Caco-2 (cell line): ENCODE data around the gene MTMR12. TPM values are rescaled to one million over a fixed set of nuclear protein-coding genes. Genes with fewer than 3 reads are reported as not detected.

Experiments used
- Bru-seq: library from RNA; stranded (reverse); fragments of 400-500 nt; gene quantifications from one replicate; lab custom pipeline; 2021; lab: Mats Ljungman, UMichigan
- BruChase-seq, 2 experiments: library from RNA; stranded (reverse); fragments of 400-500 nt; gene quantifications; one replicate each; lab custom pipeline; 2021; lab: Mats Ljungman, UMichigan
- BruUV-seq: library from RNA; stranded (reverse); fragments of 400-500 nt; replicated peaks from 2 replicates; lab custom pipeline; 2021; lab: Mats Ljungman, UMichigan
- CTCF ChIA-PET: fragments of 300-600 bp; sonication (Branson Sonifier 250); formaldehyde crosslinking; loops from one replicate; lab custom pipeline; 2022; ENCODE audit warnings: antibody characterized with exemption; lab: Charles Lee
- POLR2A ChIA-PET: fragments of 300-600 bp; sonication (Branson Sonifier 250); formaldehyde crosslinking; loops from one replicate; lab custom pipeline; 2022; ENCODE audit warnings: antibody characterized with exemption; lab: Charles Lee
- DNase-seq, 2 experiments: peaks; one replicate each; pipeline versions ENCODE4 v3.0.0 to v3.0.0-alpha.2; 2020 to 2022
- H3K27me3 ChIP-seq: replicated peaks from 2 replicates; pipeline ENCODE4 v1.6.0; 2011; ENCODE audit warnings: low read length; ENCODE audit not compliant: control insufficient read depth, insufficient read depth
- H3K36me3 ChIP-seq: 2 replicates; pipeline ENCODE4 v1.5.1; 2011; ENCODE audit warnings: low read length; ENCODE audit not compliant: control insufficient read depth, insufficient read depth
- H3K4me1 ChIP-seq: fragments of 250-450 bp; sonication (Bioruptor Pico); 2 replicates; pipeline ENCODE4 v1.5.1; 2020; ENCODE audit warnings: mild to moderate bottlenecking
- H3K4me3 ChIP-seq: 2 replicates; pipeline ENCODE4 v1.5.1; 2011; ENCODE audit warnings: low read depth, mild to moderate bottlenecking, control low read depth, low read length
- H3K9me3 ChIP-seq: fragments of 250-450 bp; sonication (Bioruptor Pico); 2 replicates; pipeline ENCODE4 v1.5.1; 2020; ENCODE audit warnings: mild to moderate bottlenecking, moderate library complexity
- H3K27ac Mint-ChIP-seq: one replicate; pipeline ENCODE4 v1.8.0; 2022; ENCODE audit warnings: mixed read lengths; ENCODE audit not compliant: unreplicated experiment
- H3K27me3 Mint-ChIP-seq: one replicate; pipeline ENCODE4 v1.8.0; 2022; ENCODE audit warnings: mixed read lengths; ENCODE audit not compliant: insufficient read depth, unreplicated experiment
- H3K36me3 Mint-ChIP-seq: one replicate; pipeline ENCODE4 v1.8.0; 2022; ENCODE audit warnings: mild to moderate bottlenecking, mixed read lengths; ENCODE audit not compliant: insufficient read depth, unreplicated experiment
- H3K4me1 Mint-ChIP-seq: one replicate; pipeline ENCODE4 v1.8.0; 2022; ENCODE audit warnings: low read depth, mixed read lengths; ENCODE audit not compliant: unreplicated experiment
- H3K4me3 Mint-ChIP-seq: one replicate; pipeline ENCODE4 v1.8.0; 2022; ENCODE audit warnings: mild to moderate bottlenecking, moderate library complexity, mixed read lengths; ENCODE audit not compliant: unreplicated experiment
- H3K9me3 Mint-ChIP-seq: one replicate; pipeline ENCODE4 v1.8.0; 2022; ENCODE audit warnings: mixed read lengths; ENCODE audit not compliant: unreplicated experiment
- intact Hi-C: fragments of 100-400 bp; cut with micrococcal nuclease; formaldehyde crosslinking; loops from one replicate; pipeline ENCODE4 v1.10.0; 2022; ENCODE audit not compliant: unreplicated experiment
- long read RNA-seq: library from polyadenylated mRNA; stranded (forward); transcript quantifications from one replicate; pipeline ENCODE4 v2.0.0, GENCODE V29; 2022
- total RNA-seq: library from RNA; stranded (reverse); gene quantifications from 2 replicates; pipeline ENCODE4 v1.2.3, GENCODE V29; 2022
- TF ChIP-seq, protein P1 (sequence below), 2 experiments: fragments of 200-600 bp in 1 of 2; IDR thresholded peaks; 1 replicate in 1 of 2; 2 replicates in 1 of 2; pipeline versions ENCODE4 v1.5.1 to v1.8.0; 2011 to 2022; ENCODE audit warnings: antibody characterized with exemption in 1 of 2, control low read depth in 1 of 2, inconsistent platforms in 1 of 2, low read depth in 1 of 2, low read length in 1 of 2, mild to moderate bottlenecking in 1 of 2, moderate library complexity in 1 of 2; ENCODE audit not compliant: insufficient read depth in 1 of 2, severe bottlenecking in 1 of 2, unreplicated experiment in 1 of 2

The MTMR12 gene, protein sequence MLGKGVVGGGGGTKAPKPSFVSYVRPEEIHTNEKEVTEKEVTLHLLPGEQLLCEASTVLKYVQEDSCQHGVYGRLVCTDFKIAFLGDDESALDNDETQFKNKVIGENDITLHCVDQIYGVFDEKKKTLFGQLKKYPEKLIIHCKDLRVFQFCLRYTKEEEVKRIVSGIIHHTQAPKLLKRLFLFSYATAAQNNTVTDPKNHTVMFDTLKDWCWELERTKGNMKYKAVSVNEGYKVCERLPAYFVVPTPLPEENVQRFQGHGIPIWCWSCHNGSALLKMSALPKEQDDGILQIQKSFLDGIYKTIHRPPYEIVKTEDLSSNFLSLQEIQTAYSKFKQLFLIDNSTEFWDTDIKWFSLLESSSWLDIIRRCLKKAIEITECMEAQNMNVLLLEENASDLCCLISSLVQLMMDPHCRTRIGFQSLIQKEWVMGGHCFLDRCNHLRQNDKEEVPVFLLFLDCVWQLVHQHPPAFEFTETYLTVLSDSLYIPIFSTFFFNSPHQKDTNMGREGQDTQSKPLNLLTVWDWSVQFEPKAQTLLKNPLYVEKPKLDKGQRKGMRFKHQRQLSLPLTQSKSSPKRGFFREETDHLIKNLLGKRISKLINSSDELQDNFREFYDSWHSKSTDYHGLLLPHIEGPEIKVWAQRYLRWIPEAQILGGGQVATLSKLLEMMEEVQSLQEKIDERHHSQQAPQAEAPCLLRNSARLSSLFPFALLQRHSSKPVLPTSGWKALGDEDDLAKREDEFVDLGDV
- 35.1 and 35.7 TPM in 2 replicates for total RNA-seq
- Bru-seq, nascent RNA, result percentile 81 among the genes with signal in this experiment
- percentile 80 among the genes with signal in this experiment for BruChase-seq, experiment 1, labeled RNA remaining after a 2-hour chase
- BruChase-seq, experiment 2, labeled RNA remaining after a 6-hour chase, result percentile 80 among the genes with signal in this experiment
- long read RNA-seq, full-length matches to known transcripts, result 15 of 32 reads
- long read RNA-seq, partial matches to known transcripts, result 2 of 32 reads
- long read RNA-seq, other reads (novel, unspliced or antisense), result 15 of 32 reads

DNA sequence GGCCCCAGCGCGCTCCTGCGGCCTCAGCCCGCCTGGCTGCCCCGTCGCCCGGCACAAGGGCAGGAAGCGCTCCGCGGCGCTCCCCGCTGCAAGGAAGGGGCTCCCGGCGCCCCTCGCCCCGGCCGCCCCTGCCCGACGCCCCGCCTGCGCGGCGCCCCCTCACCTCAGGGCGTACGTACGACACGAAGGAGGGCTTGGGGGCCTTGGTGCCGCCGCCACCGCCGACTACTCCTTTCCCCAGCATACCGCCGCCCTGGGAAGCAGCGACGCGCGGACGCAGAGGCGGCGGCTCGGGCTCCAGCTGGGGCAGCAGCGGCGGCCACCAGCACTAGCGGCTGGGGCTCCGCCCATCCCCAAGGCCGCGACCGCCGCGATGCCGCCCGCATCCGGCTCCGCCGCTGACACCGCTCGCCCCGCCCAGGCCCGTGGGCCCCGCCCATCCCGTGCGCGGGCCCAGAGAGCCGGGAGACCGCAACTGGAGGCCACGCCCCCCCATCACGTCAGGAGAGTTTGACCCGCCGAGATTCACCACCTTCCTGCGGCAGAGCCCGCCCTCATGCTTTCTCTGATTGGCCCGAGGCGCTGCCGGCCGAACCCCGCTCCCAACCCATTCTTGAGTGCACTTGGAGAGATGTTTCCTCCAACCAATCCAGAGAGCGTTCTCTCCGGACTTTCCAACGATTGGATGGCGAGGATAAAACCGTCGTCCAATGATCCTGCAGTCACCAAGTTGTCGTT is at the start of gene MTMR12:
Gene MTMR12, minus strand, starts transcription at position 345 of the 738 bp plus-strand sequence. Its CDS starts 101 bp downstream, at position 244.
- BruUV-seq, result no TSS peak
- TF ChIP-seq, protein P1, sequence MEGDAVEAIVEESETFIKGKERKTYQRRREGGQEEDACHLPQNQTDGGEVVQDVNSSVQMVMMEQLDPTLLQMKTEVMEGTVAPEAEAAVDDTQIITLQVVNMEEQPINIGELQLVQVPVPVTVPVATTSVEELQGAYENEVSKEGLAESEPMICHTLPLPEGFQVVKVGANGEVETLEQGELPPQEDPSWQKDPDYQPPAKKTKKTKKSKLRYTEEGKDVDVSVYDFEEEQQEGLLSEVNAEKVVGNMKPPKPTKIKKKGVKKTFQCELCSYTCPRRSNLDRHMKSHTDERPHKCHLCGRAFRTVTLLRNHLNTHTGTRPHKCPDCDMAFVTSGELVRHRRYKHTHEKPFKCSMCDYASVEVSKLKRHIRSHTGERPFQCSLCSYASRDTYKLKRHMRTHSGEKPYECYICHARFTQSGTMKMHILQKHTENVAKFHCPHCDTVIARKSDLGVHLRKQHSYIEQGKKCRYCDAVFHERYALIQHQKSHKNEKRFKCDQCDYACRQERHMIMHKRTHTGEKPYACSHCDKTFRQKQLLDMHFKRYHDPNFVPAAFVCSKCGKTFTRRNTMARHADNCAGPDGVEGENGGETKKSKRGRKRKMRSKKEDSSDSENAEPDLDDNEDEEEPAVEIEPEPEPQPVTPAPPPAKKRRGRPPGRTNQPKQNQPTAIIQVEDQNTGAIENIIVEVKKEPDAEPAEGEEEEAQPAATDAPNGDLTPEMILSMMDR (IDR thresholded peaks at IDR 0.05; ENCODE audit: insufficient read depth in 1 of 2, low read depth in 1 of 2, low read length in 1 of 2, severe bottlenecking in 1 of 2, unreplicated experiment in 1 of 2), result no peak
- H3K27me3 ChIP-seq, result no peaks in the 10 kb centered on the region
- peak; percentile 99 to 100 for DNase-seq
- Mint-ChIP-seq H3K36me3 (peaks cover 18% of the 10 kb centered on the region), H3K27ac (peak within 1 kb of the TSS; percentile 66), H3K4me3 (peak within 1 kb of the TSS; percentile 78), H3K4me1 (peaks cover 21% of the 10 kb centered on the region), H3K9me3 (no peaks in the 10 kb centered on the region), H3K27me3 (no peaks in the 10 kb centered on the region)
- no peaks in the 10 kb centered on the region for H3K36me3 ChIP-seq
- H3K9me3 ChIP-seq, result no peaks in the 10 kb centered on the region
- H3K4me1 ChIP-seq, result peaks cover 12% of the 10 kb centered on the region
- H3K4me3 ChIP-seq, result peak within 1 kb of the TSS; percentile 89
- CTCF ChIA-PET, result no interaction called here
- intact Hi-C loops, result loop anchor here (1.0 to 2.0 kb wide), 6 partner anchors 37 to 272 kb away; partner anchors contain the start of genes GOLPH3 and SUB1
- POLR2A ChIA-PET, result interaction anchor here (0.6 kb wide), 2 partner anchors 54 to 212 kb away, joined by 3 to 9 read pairs; no protein-coding TSS in a partner anchor

DNA sequence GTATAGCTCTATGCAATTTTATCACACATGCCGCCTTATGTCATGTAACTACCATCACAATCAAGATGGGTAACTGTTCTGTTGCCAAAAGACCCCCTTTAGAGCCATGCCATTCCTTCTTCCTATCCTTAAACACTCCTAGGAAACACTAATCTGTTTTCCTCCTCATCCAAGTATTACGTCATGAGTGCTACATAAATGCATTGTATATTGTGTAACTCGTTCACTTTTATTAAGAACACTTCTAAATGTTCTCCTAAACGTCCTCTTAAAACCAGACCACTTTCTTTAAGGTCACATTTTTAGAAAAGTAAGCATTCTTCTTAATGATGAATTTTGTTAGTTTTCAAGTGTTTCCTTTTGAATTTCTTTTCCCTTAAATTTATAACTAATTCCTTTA is 49.8 kb upstream of the MTMR12 start:
- no TSS peak for BruUV-seq
- Mint-ChIP-seq H3K4me1 (peaks cover 6% of the 10 kb centered on the region), H3K4me3 (no peak overlapping the region), H3K36me3 (peaks cover 73% of the 10 kb centered on the region), H3K27me3 (no peaks in the 10 kb centered on the region), H3K27ac (no peak overlapping the region), H3K9me3 (no peaks in the 10 kb centered on the region)
- H3K27me3 ChIP-seq, result no peaks in the 10 kb centered on the region
- ChIA-PET POLR2A (no interaction called here), CTCF (no interaction called here)
- H3K9me3 ChIP-seq, result no peaks in the 10 kb centered on the region
- H3K4me3 ChIP-seq, result no peak overlapping the region
- intact Hi-C loops, result no loop called here
- DNase-seq, result no peak
- TF ChIP-seq, protein P1 (IDR thresholded peaks at IDR 0.05; ENCODE audit: insufficient read depth in 1 of 2, low read depth in 1 of 2, low read length in 1 of 2, severe bottlenecking in 1 of 2, unreplicated experiment in 1 of 2), result no peak
- no peaks in the 10 kb centered on the region for H3K36me3 ChIP-seq
- H3K4me1 ChIP-seq, result no peaks in the 10 kb centered on the region
